K562 (cell line): ENCODE results near the gene RNF224. TPM values are rescaled to one million over a fixed set of nuclear protein-coding genes. Genes with fewer than 3 reads are reported as not detected.

Experiments used
- ARHGAP35 ChIP-seq: fragments of 450-650 bp; IDR thresholded peaks from 2 replicates; pipeline ENCODE4 v1.6.1; 2018; ENCODE audit not compliant: partially characterized antibody
- BRD4 ChIP-seq: fragments of 200-600 bp; sonication (generic); IDR thresholded peaks from 2 replicates; pipeline ENCODE4 v1.6.1; 2017; ENCODE audit warnings: inconsistent platforms
- CREBBP ChIP-seq: IDR thresholded peaks from one replicate; pipeline ENCODE4 v1.6.1; 2012; ENCODE audit warnings: low read depth, mild to moderate bottlenecking, control low read depth, inconsistent platforms, low read length
- ELF1 ChIP-seq: fragments of 200-800 bp; sonication (Bioruptor generic); IDR thresholded peaks from 2 replicates; pipeline ENCODE4 v1.6.1; 2016; ENCODE audit warnings: missing genetic modification characterization, missing compliant biosample characterization
- ETS2 ChIP-seq: IDR thresholded peaks from 2 replicates; pipeline ENCODE4 v1.6.1; 2016; ENCODE audit warnings: borderline replicate concordance, missing genetic modification characterization, mild to moderate bottlenecking, moderate library complexity, missing compliant biosample characterization; ENCODE audit not compliant: poor library complexity, severe bottlenecking
- FOXJ3 ChIP-seq: sonication (generic); formaldehyde crosslinking; IDR thresholded peaks from 2 replicates; pipeline ENCODE4 v1.4.0; 2020; ENCODE audit warnings: mild to moderate bottlenecking, missing genetic modification reagents
- HDAC3 ChIP-seq: fragments of 450-650 bp; IDR thresholded peaks from 2 replicates; pipeline ENCODE4 v1.6.1; 2018; ENCODE audit warnings: borderline replicate concordance, mild to moderate bottlenecking, moderate library complexity; ENCODE audit not compliant: partially characterized antibody
- LEF1 ChIP-seq: fragments of 450-650 bp; IDR thresholded peaks from 2 replicates; pipeline ENCODE4 v1.6.1; 2016; ENCODE audit warnings: mild to moderate bottlenecking
- PTBP1 ChIP-seq: fragments of 200-400 bp; formaldehyde crosslinking; IDR thresholded peaks from 2 replicates; pipeline ENCODE4 v1.6.1; 2017; ENCODE audit warnings: low read depth, low read length
- PYGO2 ChIP-seq: fragments of 450-650 bp; IDR thresholded peaks from 2 replicates; pipeline ENCODE4 v1.6.1; 2016; ENCODE audit warnings: mild to moderate bottlenecking, missing genetic modification characterization, moderate library complexity, missing compliant biosample characterization
- RAD51 ChIP-seq: fragments of 450-650 bp; IDR thresholded peaks from 2 replicates; pipeline ENCODE4 v1.7.1; 2016; ENCODE audit warnings: low read depth, mild to moderate bottlenecking, borderline replicate concordance
- RFX1 ChIP-seq: fragments of 450-650 bp; IDR thresholded peaks from 2 replicates; pipeline ENCODE4 v1.6.1; 2016; ENCODE audit warnings: mild to moderate bottlenecking, moderate library complexity
- SIRT6 ChIP-seq: IDR thresholded peaks from one replicate; pipeline ENCODE4 v1.6.1; 2012; ENCODE audit warnings: low read depth, mild to moderate bottlenecking, control low read depth, inconsistent platforms, low read length, moderate library complexity
- ZNF274 ChIP-seq: IDR thresholded peaks from 2 replicates; pipeline ENCODE4 v1.6.1; 2011; ENCODE audit warnings: low read depth, mild to moderate bottlenecking, low read length, moderate library complexity, borderline replicate concordance
- ZNF384 ChIP-seq: IDR thresholded peaks from 2 replicates; pipeline ENCODE4 v1.6.1; 2012; ENCODE audit warnings: low read depth, low read length, improper control_type of control experiment
- ZNF408 ChIP-seq: fragments of 250-450 bp; sonication (Bioruptor Pico); IDR thresholded peaks from 2 replicates; pipeline ENCODE4 v1.4.0; 2020; ENCODE audit warnings: low read depth, mild to moderate bottlenecking, moderate library complexity
- polyA plus RNA-seq, 8 experiments: library from polyadenylated mRNA; depleted of rRNA in 4 of 8; stranded (reverse) in 5 of 8; unstranded in 3 of 8; fragments of >200 nt; fragmentation: Nextera tagmentation in 2 of 8; fragmentation: Illumina TruSeq in 1 of 8; extraction: Ambion mirVana in 2 of 8; extraction: Trizol in 1 of 8; gene quantifications; 2 replicates each; pipeline versions ENCODE4 v1.2.1 to v1.2.3, GENCODE V29; 2011 to 2014; ENCODE audit warnings: inconsistent platforms in 1 of 8, missing spikeins in 1 of 8
- total RNA-seq, 7 experiments: library from RNA; depleted of rRNA in 6 of 7; stranded (reverse); fragments of >200 nt in 6 of 7; fragmentation: Illumina TruSeq in 2 of 7; extraction: Trizol in 2 of 7; gene quantifications; 2 replicates each; pipeline versions ENCODE4 v1.2.1 to v1.2.3, GENCODE V29; 2011 to 2021; ENCODE audit warnings: low replicate concordance in 1 of 7
- TF ChIP-seq, protein P1 (sequence below): sonication (generic); formaldehyde crosslinking; IDR thresholded peaks from 2 replicates; pipeline ENCODE4 v1.8.0; 2022; ENCODE audit warnings: mild to moderate bottlenecking, missing genetic modification reagents
- TF ChIP-seq, protein P2 (sequence below): IDR thresholded peaks from 3 replicates; pipeline ENCODE4 v1.6.1; 2011; ENCODE audit warnings: borderline replicate concordance, mild to moderate bottlenecking; ENCODE audit not compliant: insufficient read length, insufficient read depth
- TF ChIP-seq, protein P3 (sequence below): fragments of 450-650 bp; IDR thresholded peaks from 2 replicates; pipeline ENCODE4 v1.6.1; 2017; ENCODE audit warnings: antibody characterized with exemption
- TF ChIP-seq, protein P4 (sequence below): IDR thresholded peaks from 2 replicates; pipeline ENCODE4 v1.6.1; 2011; ENCODE audit not compliant: insufficient read length; ENCODE audit errors: extremely low read depth

RNF224 gene
- total and polyA plus RNA-seq, 9 of the 15 experiments (the other 6 are each of a cell fraction or from before 2014, with no cell fraction given) = not detected

DNA sequence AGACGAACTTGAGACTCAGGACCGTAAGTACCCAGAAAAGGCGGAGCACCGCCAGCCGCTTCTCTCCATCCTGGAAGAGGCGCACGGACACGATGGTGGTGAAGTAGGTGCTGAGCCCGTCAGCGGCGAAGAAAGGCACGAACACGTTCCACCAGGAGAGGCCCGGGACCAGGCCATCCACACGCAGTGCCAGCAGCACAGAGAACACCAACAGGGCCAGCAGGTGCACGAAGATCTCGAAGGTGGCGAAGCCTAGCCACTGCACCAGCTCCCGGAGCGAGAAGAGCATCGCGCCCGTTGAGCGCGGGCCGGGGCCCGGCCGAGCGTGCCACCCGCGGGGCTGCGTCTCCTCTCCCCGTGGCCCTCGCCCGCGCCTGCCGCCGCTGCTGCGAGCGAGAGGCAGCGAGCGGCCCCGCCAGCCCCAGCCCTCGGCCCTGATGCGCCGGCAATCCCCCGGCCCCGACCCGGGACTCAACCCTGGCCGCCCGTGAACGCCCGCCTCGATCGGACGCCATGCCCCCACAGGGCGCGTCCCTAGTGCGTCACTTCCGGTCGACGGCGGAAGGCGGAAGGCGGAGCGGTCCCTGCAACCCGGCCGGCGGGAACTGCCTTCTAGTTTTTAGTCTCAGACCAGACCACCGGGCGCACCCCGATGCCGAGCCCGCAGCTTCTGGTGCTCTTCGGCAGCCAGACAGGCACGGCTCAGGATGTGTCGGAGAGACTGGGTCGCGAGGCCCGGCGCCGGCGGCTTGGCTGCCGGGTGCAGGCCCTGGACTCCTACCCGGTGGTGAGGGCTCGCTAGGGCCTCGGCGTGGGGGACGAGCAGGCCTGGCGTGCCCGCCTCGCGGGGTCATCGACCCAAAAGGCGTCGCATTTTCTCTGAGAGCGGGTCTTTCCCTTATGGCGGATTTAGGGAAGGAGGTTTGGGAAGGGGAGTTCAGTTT is 21.9 kb upstream of the RNF224 start, which contains the start of the genes NDOR1 and TMEM203 (continued):
- TF ChIP-seq ZNF274 (no peak), BRD4 (no peak), RFX1 (no peak), RAD51 (no peak), CREBBP (no peak), ETS2 (tag) (no peak), ELF1 (peak; percentile 96), SIRT6 (no peak), ARHGAP35 (no peak), ZNF408 (CRISPR knock-in tag) (no peak), HDAC3 (no peak), PYGO2 (tag) (no peak), FOXJ3 (CRISPR knock-in tag) (no peak), LEF1 (0 out of 2 replicates have a peak, but pooled peaks have one; percentile 20), ZNF384 (no peak), PTBP1 (no peak)
- TF ChIP-seq, protein P1, sequence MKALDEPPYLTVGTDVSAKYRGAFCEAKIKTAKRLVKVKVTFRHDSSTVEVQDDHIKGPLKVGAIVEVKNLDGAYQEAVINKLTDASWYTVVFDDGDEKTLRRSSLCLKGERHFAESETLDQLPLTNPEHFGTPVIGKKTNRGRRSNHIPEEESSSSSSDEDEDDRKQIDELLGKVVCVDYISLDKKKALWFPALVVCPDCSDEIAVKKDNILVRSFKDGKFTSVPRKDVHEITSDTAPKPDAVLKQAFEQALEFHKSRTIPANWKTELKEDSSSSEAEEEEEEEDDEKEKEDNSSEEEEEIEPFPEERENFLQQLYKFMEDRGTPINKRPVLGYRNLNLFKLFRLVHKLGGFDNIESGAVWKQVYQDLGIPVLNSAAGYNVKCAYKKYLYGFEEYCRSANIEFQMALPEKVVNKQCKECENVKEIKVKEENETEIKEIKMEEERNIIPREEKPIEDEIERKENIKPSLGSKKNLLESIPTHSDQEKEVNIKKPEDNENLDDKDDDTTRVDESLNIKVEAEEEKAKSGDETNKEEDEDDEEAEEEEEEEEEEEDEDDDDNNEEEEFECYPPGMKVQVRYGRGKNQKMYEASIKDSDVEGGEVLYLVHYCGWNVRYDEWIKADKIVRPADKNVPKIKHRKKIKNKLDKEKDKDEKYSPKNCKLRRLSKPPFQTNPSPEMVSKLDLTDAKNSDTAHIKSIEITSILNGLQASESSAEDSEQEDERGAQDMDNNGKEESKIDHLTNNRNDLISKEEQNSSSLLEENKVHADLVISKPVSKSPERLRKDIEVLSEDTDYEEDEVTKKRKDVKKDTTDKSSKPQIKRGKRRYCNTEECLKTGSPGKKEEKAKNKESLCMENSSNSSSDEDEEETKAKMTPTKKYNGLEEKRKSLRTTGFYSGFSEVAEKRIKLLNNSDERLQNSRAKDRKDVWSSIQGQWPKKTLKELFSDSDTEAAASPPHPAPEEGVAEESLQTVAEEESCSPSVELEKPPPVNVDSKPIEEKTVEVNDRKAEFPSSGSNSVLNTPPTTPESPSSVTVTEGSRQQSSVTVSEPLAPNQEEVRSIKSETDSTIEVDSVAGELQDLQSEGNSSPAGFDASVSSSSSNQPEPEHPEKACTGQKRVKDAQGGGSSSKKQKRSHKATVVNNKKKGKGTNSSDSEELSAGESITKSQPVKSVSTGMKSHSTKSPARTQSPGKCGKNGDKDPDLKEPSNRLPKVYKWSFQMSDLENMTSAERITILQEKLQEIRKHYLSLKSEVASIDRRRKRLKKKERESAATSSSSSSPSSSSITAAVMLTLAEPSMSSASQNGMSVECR = peak; percentile 89
- TF ChIP-seq, protein P2, sequence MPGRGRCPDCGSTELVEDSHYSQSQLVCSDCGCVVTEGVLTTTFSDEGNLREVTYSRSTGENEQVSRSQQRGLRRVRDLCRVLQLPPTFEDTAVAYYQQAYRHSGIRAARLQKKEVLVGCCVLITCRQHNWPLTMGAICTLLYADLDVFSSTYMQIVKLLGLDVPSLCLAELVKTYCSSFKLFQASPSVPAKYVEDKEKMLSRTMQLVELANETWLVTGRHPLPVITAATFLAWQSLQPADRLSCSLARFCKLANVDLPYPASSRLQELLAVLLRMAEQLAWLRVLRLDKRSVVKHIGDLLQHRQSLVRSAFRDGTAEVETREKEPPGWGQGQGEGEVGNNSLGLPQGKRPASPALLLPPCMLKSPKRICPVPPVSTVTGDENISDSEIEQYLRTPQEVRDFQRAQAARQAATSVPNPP = no peak
- TF ChIP-seq, protein P3, sequence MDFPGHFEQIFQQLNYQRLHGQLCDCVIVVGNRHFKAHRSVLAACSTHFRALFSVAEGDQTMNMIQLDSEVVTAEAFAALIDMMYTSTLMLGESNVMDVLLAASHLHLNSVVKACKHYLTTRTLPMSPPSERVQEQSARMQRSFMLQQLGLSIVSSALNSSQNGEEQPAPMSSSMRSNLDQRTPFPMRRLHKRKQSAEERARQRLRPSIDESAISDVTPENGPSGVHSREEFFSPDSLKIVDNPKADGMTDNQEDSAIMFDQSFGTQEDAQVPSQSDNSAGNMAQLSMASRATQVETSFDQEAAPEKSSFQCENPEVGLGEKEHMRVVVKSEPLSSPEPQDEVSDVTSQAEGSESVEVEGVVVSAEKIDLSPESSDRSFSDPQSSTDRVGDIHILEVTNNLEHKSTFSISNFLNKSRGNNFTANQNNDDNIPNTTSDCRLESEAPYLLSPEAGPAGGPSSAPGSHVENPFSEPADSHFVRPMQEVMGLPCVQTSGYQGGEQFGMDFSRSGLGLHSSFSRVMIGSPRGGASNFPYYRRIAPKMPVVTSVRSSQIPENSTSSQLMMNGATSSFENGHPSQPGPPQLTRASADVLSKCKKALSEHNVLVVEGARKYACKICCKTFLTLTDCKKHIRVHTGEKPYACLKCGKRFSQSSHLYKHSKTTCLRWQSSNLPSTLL = no peak
- TF ChIP-seq, protein P4, sequence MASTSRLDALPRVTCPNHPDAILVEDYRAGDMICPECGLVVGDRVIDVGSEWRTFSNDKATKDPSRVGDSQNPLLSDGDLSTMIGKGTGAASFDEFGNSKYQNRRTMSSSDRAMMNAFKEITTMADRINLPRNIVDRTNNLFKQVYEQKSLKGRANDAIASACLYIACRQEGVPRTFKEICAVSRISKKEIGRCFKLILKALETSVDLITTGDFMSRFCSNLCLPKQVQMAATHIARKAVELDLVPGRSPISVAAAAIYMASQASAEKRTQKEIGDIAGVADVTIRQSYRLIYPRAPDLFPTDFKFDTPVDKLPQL = no peak
